ENCODE results near the gene RTF2. TPM values are rescaled to one million over a fixed set of nuclear protein-coding genes. Genes with fewer than 3 reads are reported as not detected.

Gene RTF2
- total RNA-seq, 1 experiment from 2014 or later: 89.2 TPM

- in situ Hi-C loops (cut with HindIII; ENCODE audit: low pct_unique_long_range_greater_than_20kb, low sequenced_read_pairs) (no loop called here), intact Hi-C loops (cut with micrococcal nuclease; ENCODE audit: unreplicated experiment) (loop anchor here (2.0 to 5.0 kb wide), 3 partner anchors 421 to 495 kb away; no protein-coding TSS in a partner anchor)
- POLR2A ChIA-PET: no interaction called here
Observed at GRCh38 chr20:56551571-56551970, 83.1 kb downstream of the RTF2 start.

DNA sequence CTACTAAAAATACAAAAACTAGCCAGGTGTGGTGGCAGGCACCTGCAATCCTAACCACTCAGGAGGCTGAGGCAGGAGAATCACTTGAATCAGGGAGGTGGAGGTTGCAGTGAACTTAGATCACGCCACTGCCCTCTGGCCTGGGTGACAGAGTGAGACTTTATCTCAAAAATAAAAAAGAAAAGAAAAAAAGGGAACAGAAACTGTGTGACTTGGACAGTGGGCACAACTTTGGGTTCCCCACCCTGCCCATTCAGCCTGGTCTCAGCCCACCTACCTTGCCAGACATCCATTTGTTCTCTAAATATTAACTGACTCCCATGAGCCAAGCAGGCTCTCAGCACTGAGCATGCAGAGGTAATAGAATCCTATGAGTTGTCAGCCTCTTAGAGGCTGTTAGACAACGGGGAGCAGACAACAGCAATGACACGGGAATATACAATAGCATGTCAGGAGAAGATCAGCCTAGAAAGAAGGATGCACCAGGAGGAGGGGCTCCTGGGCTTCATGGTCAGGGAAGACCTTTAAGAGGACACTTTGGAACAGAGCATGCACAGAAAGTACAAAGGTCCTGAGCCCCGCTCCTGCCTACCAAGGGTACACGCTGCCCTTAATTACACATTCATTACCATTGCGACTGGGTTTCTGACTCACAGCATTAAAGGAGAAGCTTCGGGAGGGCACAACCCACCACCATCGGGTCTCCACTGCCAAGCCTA lies 84.6 kb downstream of the RTF2 start:
- Histone ChIP-seq H3K27ac (ENCODE audit: low read length) (no peak overlapping the region), H3K4me1 (ENCODE audit: control insufficient read depth, insufficient read depth, low read length) (no peaks in the 10 kb centered on the region), H3K9me3 (ENCODE audit: control insufficient read depth, insufficient read depth, low read depth, low read length) (no peaks in the 10 kb centered on the region), H3K27me3 (ENCODE audit: control insufficient read depth, insufficient read depth, low read length) (no peaks in the 10 kb centered on the region), H3K36me3 (ENCODE audit: control insufficient read depth, insufficient read depth, low read length) (no peaks in the 10 kb centered on the region), H3K4me3 (ENCODE audit: low read depth in 2 of 2, low read length in 2 of 2) (no peak overlapping the region)
- intact Hi-C loops (cut with micrococcal nuclease; ENCODE audit: unreplicated experiment): loop anchor here (5.0 kb wide), 1 partner anchor 419 kb away; no protein-coding TSS in a partner anchor
- TF ChIP-seq SIN3A (IDR thresholded peaks at IDR 0.05; ENCODE audit: borderline replicate concordance, insufficient read depth, low read depth, low read length) (no peak), REST (IDR thresholded peaks at IDR 0.05; ENCODE audit: insufficient read depth in 1 of 2, low read depth in 2 of 2, low read length in 1 of 2) (no peak), TCF7L2 (IDR thresholded peaks at IDR 0.05; ENCODE audit: low read depth, low read length) (no peak), CTCF (IDR thresholded peaks at IDR 0.05) (no peak), POLR2AphosphoS5 (IDR thresholded peaks at IDR 0.05; ENCODE audit: low read depth, low read length) (no peak)
- DNase-seq (ENCODE audit: low read depth, low spot score): no peak
- BruUV-seq (replicated peaks): no TSS peak
- in situ Hi-C loops (cut with HindIII; ENCODE audit: low pct_unique_long_range_greater_than_20kb, low sequenced_read_pairs): no loop called here
- POLR2A ChIA-PET: no interaction called here
- CTCF ChIA-PET: no interaction called here
- no peak for ATAC-seq

More at GRCh38 chr20:56551571-56551970, 83.1 kb downstream of the RTF2 start:
- TF ChIP-seq TCF7L2 (IDR thresholded peaks at IDR 0.05; ENCODE audit: low read depth, low read length) (no peak), POLR2AphosphoS5 (IDR thresholded peaks at IDR 0.05; ENCODE audit: low read depth, low read length) (no peak), CTCF (IDR thresholded peaks at IDR 0.05) (no peak), SIN3A (IDR thresholded peaks at IDR 0.05; ENCODE audit: borderline replicate concordance, insufficient read depth, low read depth, low read length) (no peak), REST (IDR thresholded peaks at IDR 0.05; ENCODE audit: insufficient read depth in 1 of 2, low read depth in 2 of 2, low read length in 1 of 2) (no peak)
- no peak for DNase-seq (ENCODE audit: low read depth, low spot score)
- no TSS peak for BruUV-seq (replicated peaks)
- Histone ChIP-seq H3K27me3 (ENCODE audit: control insufficient read depth, insufficient read depth, low read length) (no peaks in the 10 kb centered on the region), H3K27ac (ENCODE audit: low read length) (no peak overlapping the region), H3K9me3 (ENCODE audit: control insufficient read depth, insufficient read depth, low read depth, low read length) (no peaks in the 10 kb centered on the region), H3K36me3 (ENCODE audit: control insufficient read depth, insufficient read depth, low read length) (no peaks in the 10 kb centered on the region), H3K4me3 (ENCODE audit: low read depth in 2 of 2, low read length in 2 of 2) (no peak overlapping the region), H3K4me1 (ENCODE audit: control insufficient read depth, insufficient read depth, low read length) (no peaks in the 10 kb centered on the region)
- CTCF ChIA-PET: no interaction called here
- ATAC-seq: no peak
